Measurements from ENCODE around the gene DDIT4. TPM values are rescaled to one million over a fixed set of nuclear protein-coding genes. Genes with fewer than 3 reads are reported as not detected.
"Not testable (repeated sequence)": the region's sequence is repeated elsewhere in the genome, so short reads cannot be mapped to it uniquely, and the experiment has no call there.

Gene DDIT4
- polyA plus RNA-seq, 1 experiment, result 103 TPM

GRCh38 chr10:72243822-72244437, 29.8 kb upstream of the DDIT4 start:
- ChIA-PET CTCF (interaction anchor here (1.0 to 1.3 kb wide), 2 partner anchors 9 to 16 kb away, joined by 3 to 4 read pairs; no protein-coding TSS in a partner anchor), POLR2A (interaction anchor here (2.5 kb wide), 1 partner anchor 30 kb away, joined by 9 read pairs; the partner anchor contains the start of gene DDIT4)
- no peak overlapping the region for H3K4me3 ChIP-seq (ENCODE audit: low read depth, low read length)
- H3K27ac ChIP-seq (ENCODE audit: low read depth, low read length), result peak overlapping the region; percentile 84
- no peaks in the 10 kb centered on the region for H3K9me3 ChIP-seq (ENCODE audit: control insufficient read depth, insufficient read depth, low read length)
- TF ChIP-seq CTCF (IDR thresholded peaks at IDR 0.05; ENCODE audit: low read depth, low read length), result peak; percentile 62
- H3K27me3 ChIP-seq (ENCODE audit: control insufficient read depth, insufficient read depth, low read length), result no peaks in the 10 kb centered on the region
- peak; percentile 80 for DNase-seq (ENCODE audit: low read depth, low spot score)

GRCh38 chr10:72244573-72245038, 29.1 kb upstream of the DDIT4 start:
- POLR2A ChIA-PET, result interaction anchor here (2.5 kb wide), 1 partner anchor 29 kb away, joined by 9 read pairs; the partner anchor contains the start of gene DDIT4
- CTCF ChIA-PET, result interaction anchor here (1.2 kb wide), 1 partner anchor 11 kb away, joined by 8 read pairs; no protein-coding TSS in a partner anchor
- no peaks in the 10 kb centered on the region for H3K9me3 ChIP-seq (ENCODE audit: control insufficient read depth, insufficient read depth, low read length)
- no peak for TF ChIP-seq CTCF (IDR thresholded peaks at IDR 0.05; ENCODE audit: low read depth, low read length)
- no peaks in the 10 kb centered on the region for H3K27me3 ChIP-seq (ENCODE audit: control insufficient read depth, insufficient read depth, low read length)
- H3K27ac ChIP-seq (ENCODE audit: low read depth, low read length), result peak overlapping the region; percentile 69
- DNase-seq (ENCODE audit: low read depth, low spot score), result no peak
- no peak overlapping the region for H3K4me3 ChIP-seq (ENCODE audit: low read depth, low read length)

GRCh38 chr10:72245949-72246525, 27.7 kb upstream of the DDIT4 start:
- ChIA-PET POLR2A (interaction anchor here (1.0 kb wide), 1 partner anchor 27 kb away, joined by 3 read pairs; the partner anchor contains the start of gene DDIT4), CTCF (interaction anchor here (0.6 kb wide), 1 partner anchor 26 kb away, joined by 3 read pairs; no protein-coding TSS in a partner anchor)
- H3K4me3 ChIP-seq (ENCODE audit: low read depth, low read length), result no peak overlapping the region
- no peaks in the 10 kb centered on the region for H3K9me3 ChIP-seq (ENCODE audit: control insufficient read depth, insufficient read depth, low read length)
- no peak for TF ChIP-seq CTCF (IDR thresholded peaks at IDR 0.05; ENCODE audit: low read depth, low read length)
- H3K27ac ChIP-seq (ENCODE audit: low read depth, low read length), result no peak overlapping the region
- no peak for DNase-seq (ENCODE audit: low read depth, low spot score)
- no peaks in the 10 kb centered on the region for H3K27me3 ChIP-seq (ENCODE audit: control insufficient read depth, insufficient read depth, low read length)

- DNase-seq (ENCODE audit: low read depth, low spot score), result no peak
- H3K27ac ChIP-seq (ENCODE audit: low read depth, low read length), result no peak overlapping the region
- ChIA-PET CTCF (no interaction called here), POLR2A (interaction anchor here (0.6 to 1.4 kb wide), 4 partner anchors 12 to 54 kb away, joined by 3 to 6 read pairs (median 4); partner anchors contain the start of gene DDIT4)
- no peak for TF ChIP-seq CTCF (IDR thresholded peaks at IDR 0.05; ENCODE audit: low read depth, low read length)
- H3K4me3 ChIP-seq (ENCODE audit: low read depth, low read length), result no peak overlapping the region
- H3K27me3 ChIP-seq (ENCODE audit: control insufficient read depth, insufficient read depth, low read length), result no peaks in the 10 kb centered on the region
- no peaks in the 10 kb centered on the region for H3K9me3 ChIP-seq (ENCODE audit: control insufficient read depth, insufficient read depth, low read length)
These were observed 25.1 kb upstream of the DDIT4 start for GRCh38 chr10:72248468-72249151.

GRCh38 chr10:72249176-72249862, 24.4 kb upstream of the DDIT4 start:
- POLR2A ChIA-PET, result interaction anchor here (1.4 kb wide), 1 partner anchor 12 kb away, joined by 3 read pairs; no protein-coding TSS in a partner anchor
- H3K4me3 ChIP-seq (ENCODE audit: low read depth, low read length); CTCF ChIA-PET; H3K9me3 ChIP-seq (ENCODE audit: control insufficient read depth, insufficient read depth, low read length); H3K27ac ChIP-seq (ENCODE audit: low read depth, low read length); H3K27me3 ChIP-seq (ENCODE audit: control insufficient read depth, insufficient read depth, low read length); DNase-seq (ENCODE audit: low read depth, low spot score): not testable (repeated sequence)
